ENCODE results near the gene PALM. TPM values are rescaled to one million over a fixed set of nuclear protein-coding genes. Genes with fewer than 3 reads are reported as not detected.
"Not testable (repeated sequence)": the region's sequence is repeated elsewhere in the genome, so short reads cannot be mapped to it uniquely, and the experiment has no call there.

PALM gene
- polyA plus RNA-seq, 3 donors = 69.0 to 111 (median 105) TPM

DNA sequence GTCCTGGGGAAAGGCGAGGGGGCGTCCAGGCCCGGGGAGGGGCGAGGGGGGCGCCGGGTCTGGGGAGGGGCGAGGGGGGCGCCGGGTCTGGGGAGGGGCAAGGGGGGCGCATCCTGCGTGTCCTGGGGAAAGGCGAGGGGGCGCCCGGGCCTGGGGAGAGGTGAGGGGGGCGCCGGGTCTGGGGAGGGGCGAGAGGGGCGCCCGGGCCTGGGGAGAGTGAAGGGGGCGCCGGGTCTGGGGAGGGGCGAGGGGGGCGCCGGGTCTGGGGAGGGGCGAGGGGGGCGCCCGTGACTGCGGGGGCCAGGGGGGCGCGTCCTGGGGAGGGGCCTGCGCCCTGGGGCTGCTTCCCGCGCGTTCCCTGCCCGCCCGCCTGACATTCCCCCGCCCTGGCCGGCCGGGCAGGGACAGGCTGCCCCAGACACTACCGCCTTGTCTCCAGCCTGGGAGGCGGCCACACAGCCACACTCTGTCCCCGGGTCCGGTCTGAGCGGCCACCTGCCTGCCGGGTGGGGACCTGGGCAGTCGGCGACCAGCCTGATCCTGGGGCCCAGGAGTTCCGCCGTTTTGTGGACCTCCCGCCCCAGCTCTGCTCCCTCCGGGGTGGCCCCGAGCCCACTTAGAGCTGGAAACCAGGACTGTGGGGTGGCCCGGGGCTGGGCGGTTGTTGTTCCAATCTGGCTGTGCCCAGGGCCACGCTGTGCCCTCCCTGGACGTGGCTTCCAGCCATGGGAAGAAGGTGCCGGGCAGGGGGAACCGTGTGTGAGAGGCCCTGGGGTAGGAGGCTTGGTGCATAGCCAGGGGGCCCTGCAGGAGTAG is 11.8 kb downstream of the PALM start:
- DNase-seq (ENCODE audit: extremely low read depth in 1 of 11, low read depth in 9 of 11, low spot score in 4 of 11) = no peak

DNA sequence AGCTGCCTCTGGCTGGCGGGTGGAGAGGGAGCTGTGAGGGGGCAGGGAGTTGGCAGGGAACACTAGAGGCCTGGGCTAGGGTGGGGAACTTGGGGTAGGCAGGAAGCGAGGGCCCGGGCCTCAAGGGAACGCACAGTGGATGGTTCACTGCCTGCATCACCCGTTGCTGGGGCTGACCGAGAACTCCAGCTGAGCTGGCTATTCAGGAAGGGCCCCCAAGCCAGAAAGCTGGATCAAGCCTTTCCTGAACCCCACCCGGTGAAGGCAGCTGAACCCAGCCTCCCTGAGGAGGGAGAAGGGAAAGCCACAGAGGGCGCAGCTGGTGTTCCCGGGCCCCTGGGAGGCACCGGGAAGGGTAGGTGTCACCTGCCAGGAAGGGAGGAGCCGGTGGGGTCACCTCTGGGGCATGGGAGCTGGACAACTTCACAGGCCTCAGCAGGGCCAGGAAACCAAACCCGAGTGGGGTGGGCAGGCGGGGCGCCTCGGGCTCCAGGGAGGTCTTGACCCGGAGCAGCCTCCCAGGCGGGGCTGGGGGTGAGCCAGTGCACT is 13.9 kb downstream of the PALM start:
- no peak for DNase-seq (ENCODE audit: extremely low read depth in 1 of 11, low read depth in 9 of 11, low spot score in 4 of 11)

GRCh38 chr19:723247-723646 is 14.5 kb downstream of the PALM start:
- no peak for DNase-seq (ENCODE audit: extremely low read depth in 1 of 11, low read depth in 9 of 11, low spot score in 4 of 11)

GRCh38 chr19:723714-724113 is 15.0 kb downstream of the PALM start:
- no peak for DNase-seq (ENCODE audit: extremely low read depth in 1 of 11, low read depth in 9 of 11, low spot score in 4 of 11)

GRCh38 chr19:725461-726089 is 16.8 kb downstream of the PALM start:
- no peak for DNase-seq (ENCODE audit: extremely low read depth in 1 of 11, low read depth in 9 of 11, low spot score in 4 of 11)

- no peak for DNase-seq (ENCODE audit: extremely low read depth in 1 of 11, low read depth in 9 of 11, low spot score in 4 of 11)
Observed at GRCh38 chr19:726993-727956, 18.5 kb downstream of the PALM start.

- DNase-seq (ENCODE audit: extremely low read depth in 1 of 11, low read depth in 9 of 11, low spot score in 4 of 11) = no peak
Observed at GRCh38 chr19:728011-728410, 19.3 kb downstream of the PALM start.

DNA sequence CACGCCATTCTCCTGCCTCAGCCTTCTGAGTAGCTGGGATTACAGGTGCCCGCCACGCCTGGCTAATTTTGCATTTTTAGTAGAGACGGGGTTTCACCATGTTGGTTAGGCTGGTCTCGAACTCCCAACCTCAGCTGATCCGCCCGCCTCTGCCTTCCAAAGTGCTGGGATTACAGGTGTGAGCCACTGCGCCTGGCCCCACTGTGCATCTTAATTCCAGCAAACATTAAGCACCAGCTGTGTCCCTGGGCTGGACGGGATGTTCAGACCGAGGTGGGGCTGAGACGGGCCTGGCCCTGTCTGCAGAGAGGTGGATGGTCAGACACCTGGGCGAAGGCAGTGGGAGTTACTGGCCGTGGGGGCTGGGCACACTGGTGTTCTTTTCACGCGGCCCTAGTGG is 20.8 kb downstream of the PALM start:
- not testable (repeated sequence) for DNase-seq (ENCODE audit: extremely low read depth in 1 of 11, low read depth in 9 of 11, low spot score in 4 of 11)

DNA sequence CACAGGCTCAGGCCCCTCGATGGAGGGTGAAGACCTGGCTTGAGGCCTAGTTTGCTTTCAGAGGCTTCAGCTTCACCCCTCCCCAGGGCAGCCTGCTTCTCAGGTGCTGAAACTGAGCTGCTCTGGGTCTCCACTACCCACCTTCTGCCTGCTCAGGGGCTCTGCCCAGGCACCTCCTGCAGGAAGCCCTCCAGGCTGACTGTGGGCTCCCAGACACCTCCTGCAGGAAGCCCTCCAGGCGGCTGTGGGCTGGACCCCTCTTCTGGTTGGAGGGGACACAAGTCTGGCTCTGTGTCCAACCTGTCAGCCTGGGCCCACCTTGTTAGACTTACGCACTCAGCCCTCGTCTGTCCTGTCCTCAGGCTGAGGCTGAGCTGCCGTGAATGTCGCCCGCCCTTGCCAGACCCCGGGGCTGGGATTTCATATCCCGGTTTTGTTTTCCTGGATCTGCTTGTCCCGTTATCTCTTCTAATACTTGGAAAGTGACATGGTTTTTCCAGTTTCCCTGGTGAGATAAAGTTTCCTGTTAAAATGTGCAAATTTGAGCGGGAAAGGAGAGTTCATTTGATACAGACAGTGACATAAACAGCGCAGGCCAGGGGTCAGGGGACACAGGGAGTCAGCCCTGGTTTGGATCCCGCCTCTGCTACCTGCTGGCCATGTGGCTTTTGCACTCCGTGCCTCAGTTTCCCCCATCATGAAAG is 21.4 kb downstream of the PALM start:
- no peak for DNase-seq (ENCODE audit: extremely low read depth in 1 of 11, low read depth in 9 of 11, low spot score in 4 of 11)

GRCh38 chr19:731000-731399 is 22.3 kb downstream of the PALM start:
- no peak for DNase-seq (ENCODE audit: extremely low read depth in 1 of 11, low read depth in 9 of 11, low spot score in 4 of 11)

- no peak for DNase-seq (ENCODE audit: extremely low read depth in 1 of 11, low read depth in 9 of 11, low spot score in 4 of 11)
Observed at GRCh38 chr19:732148-733069, 23.7 kb downstream of the PALM start.

GRCh38 chr19:734716-735115 is 26.0 kb downstream of the PALM start:
- no peak for DNase-seq (ENCODE audit: extremely low read depth in 1 of 11, low read depth in 9 of 11, low spot score in 4 of 11)

DNA sequence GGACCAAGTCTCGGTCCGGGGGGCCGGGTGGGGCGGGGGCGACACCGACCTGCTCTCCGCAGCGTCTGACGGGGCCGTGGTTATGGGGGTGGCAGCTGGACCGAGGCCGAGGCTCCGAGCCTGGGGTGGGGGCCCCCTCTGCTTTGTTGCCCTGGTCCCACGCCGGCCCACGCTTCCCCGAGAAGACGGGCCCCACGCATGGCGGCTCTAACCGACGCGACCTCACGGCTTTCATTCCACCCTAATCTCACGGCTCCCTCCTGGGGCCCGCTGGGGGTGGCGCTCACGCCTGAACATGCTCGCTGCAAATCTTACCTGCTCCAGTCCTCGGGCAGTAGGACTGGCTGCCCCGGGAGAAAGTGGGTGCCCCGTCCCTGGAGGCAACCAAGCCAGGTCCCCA is 27.4 kb downstream of the PALM start:
- DNase-seq (ENCODE audit: extremely low read depth in 1 of 11, low read depth in 9 of 11, low spot score in 4 of 11) = no peak

DNA sequence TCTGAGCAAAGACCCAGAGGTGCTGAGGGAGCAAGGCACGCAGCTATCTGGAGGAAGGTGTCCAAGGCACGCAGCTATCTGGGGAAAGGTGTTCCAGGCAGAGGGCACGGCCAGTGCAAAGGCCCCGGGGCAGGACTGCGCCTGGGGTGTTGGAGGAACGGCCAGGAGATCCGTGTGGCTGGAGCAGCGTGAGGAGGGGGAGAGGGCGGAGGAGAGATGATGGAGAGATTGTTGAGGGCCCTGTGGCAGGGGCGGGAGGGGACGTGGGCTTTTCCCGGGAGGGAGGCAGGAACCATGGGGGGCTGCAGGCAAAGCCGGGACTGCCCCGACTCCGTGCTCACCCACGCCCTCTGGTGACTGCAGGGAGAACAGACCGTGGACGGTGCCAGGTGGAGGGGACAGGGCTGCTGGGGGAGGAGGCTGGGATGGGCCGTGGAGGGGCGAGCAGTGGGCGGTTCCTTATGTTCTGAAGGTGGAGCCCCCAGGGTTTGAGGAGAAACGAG is 28.9 kb downstream of the PALM start:
- DNase-seq (ENCODE audit: extremely low read depth in 1 of 11, low read depth in 9 of 11, low spot score in 4 of 11) = no peak

- no peak for DNase-seq (ENCODE audit: extremely low read depth in 1 of 11, low read depth in 9 of 11, low spot score in 4 of 11)
Observed at GRCh38 chr19:738509-739128, 29.9 kb downstream of the PALM start.

DNA sequence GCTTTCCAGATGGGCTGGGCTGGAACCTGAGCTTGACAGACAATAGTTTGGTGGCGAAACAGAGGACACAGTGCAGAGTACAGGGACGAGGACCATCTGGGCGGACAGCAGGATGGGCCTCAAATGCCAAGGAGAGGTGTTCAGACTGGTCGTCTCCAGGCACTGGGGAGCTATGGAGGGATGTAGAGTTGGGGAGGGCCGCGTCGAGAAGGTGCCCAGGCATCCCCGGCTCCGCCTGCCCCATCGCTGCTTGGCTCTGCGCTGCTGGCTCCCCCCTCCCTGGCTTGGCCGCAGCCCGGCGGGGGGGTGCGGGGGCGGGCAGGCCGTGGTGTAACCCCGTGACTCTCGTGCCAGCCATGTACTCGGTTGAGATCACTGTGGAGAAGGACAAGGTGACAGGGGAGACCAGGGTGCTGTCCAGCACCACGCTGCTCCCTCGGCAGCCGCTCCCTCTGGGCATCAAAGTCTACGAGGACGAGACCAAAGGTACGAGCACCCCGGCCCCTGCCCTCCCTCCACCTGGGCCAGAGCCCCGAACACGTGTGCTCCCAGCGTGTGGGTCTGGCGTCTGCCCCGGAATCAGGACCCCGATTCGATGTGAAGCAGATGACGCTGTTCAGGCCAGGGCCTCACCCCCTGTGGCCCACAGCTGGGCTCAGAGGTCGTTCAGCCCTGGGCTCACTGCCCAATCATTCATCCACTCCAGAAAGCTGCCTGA is 31.4 kb downstream of the PALM start:
- DNase-seq (ENCODE audit: extremely low read depth in 1 of 11, low read depth in 9 of 11, low spot score in 4 of 11) = no peak
